Endothelial cell of umbilical vein (primary cell): ENCODE data around the gene IGFBP7. TPM values are rescaled to one million over a fixed set of nuclear protein-coding genes. Genes with fewer than 3 reads are reported as not detected.

Experiments
- BruUV-seq: library from RNA; stranded (reverse); fragments of 400-500 nt; replicated peaks from 2 replicates; lab custom pipeline; 2021; lab: Mats Ljungman, UMichigan
- CTCF ChIA-PET: fragments of 300-600, 350-600 bp; sonication (Branson Sonifier 250); formaldehyde crosslinking; loops from one replicate; lab custom pipeline; 2021; ENCODE audit warnings: antibody characterized with exemption, inconsistent platforms; lab: Charles Lee
- POLR2A ChIA-PET: fragments of 300-600, 350-600 bp; sonication (Branson Sonifier 250); formaldehyde crosslinking; loops from one replicate; lab custom pipeline; 2021; ENCODE audit warnings: antibody characterized with exemption, inconsistent platforms; lab: Charles Lee
- DNase-seq: peaks from one replicate; pipeline ENCODE4 v3.0.0-alpha.2; 2011; ENCODE audit warnings: low read depth, low spot score
- FAIRE-seq: peaks from 2 replicates; lab custom pipeline; 2011; peaks lifted over from hg19 to GRCh38; lab: Jason Lieb, UNC
- H2AFZ ChIP-seq: 2 replicates; pipeline ENCODE4 v1.6.0; 2012; ENCODE audit warnings: low read depth, low read length, control low read depth, inconsistent platforms
- H3K27ac ChIP-seq: 2 replicates; pipeline ENCODE4 v1.5.1; 2011; ENCODE audit warnings: low read depth, mild to moderate bottlenecking, control low read depth, low read length, moderate library complexity; ENCODE audit not compliant: insufficient read depth
- H3K27me3 ChIP-seq, 2 experiments: 2 replicates each; pipeline versions ENCODE4 v1.6.0 to v1.6.1; 2011; ENCODE audit warnings: low read length in 2 of 2, mixed read lengths in 1 of 2; ENCODE audit not compliant: control insufficient read depth in 2 of 2, insufficient read depth in 2 of 2
- H3K36me3 ChIP-seq, 2 experiments: 2 replicates in 1 of 2; 3 replicates in 1 of 2; pipeline ENCODE4 v1.5.1; 2011; ENCODE audit warnings: low read length in 2 of 2, mild to moderate bottlenecking in 1 of 2, moderate library complexity in 1 of 2; ENCODE audit not compliant: control insufficient read depth in 2 of 2, insufficient read depth in 2 of 2; ENCODE audit errors: extremely low read depth in 1 of 2
- H3K4me1 ChIP-seq: 3 replicates; pipeline ENCODE4 v1.5.1; 2011; ENCODE audit warnings: mild to moderate bottlenecking, low read length; ENCODE audit not compliant: control insufficient read depth, insufficient read depth; ENCODE audit errors: extremely low read depth
- H3K4me2 ChIP-seq: 2 replicates; pipeline ENCODE4 v1.6.1; 2011; ENCODE audit warnings: low read length, control low read depth, mixed read lengths; ENCODE audit not compliant: insufficient read depth
- H3K4me3 ChIP-seq, 3 experiments: fragments of 200-600 bp in 1 of 3; sonication (generic), shearing (Covaris generic) in 1 of 3; replicated peaks in 1 of 3; 2 replicates each; pipeline ENCODE4 v1.5.1; 2011 to 2016; ENCODE audit warnings: control low read depth in 3 of 3, low read length in 3 of 3, mild to moderate bottlenecking in 2 of 3, inconsistent platforms in 1 of 3, low read depth in 1 of 3, moderate library complexity in 1 of 3; ENCODE audit not compliant: insufficient read depth in 1 of 3
- H3K79me2 ChIP-seq: 2 replicates; pipeline ENCODE4 v1.6.0; 2012; ENCODE audit warnings: low read length, inconsistent platforms; ENCODE audit not compliant: control insufficient read depth, insufficient read depth
- H3K9ac ChIP-seq: replicated peaks from 2 replicates; pipeline ENCODE3; 2011; ENCODE audit warnings: low read length, control low read depth; ENCODE audit not compliant: insufficient read depth; ENCODE audit errors: extremely low read depth
- H3K9me1 ChIP-seq: replicated peaks from 3 replicates; pipeline ENCODE4 v1.6.0; 2011; ENCODE audit warnings: mild to moderate bottlenecking, low read length; ENCODE audit not compliant: control insufficient read depth, insufficient read depth; ENCODE audit errors: extremely low read depth
- H3K9me3 ChIP-seq: replicated peaks from 2 replicates; pipeline ENCODE4 v1.5.1; 2012; ENCODE audit warnings: low read length, inconsistent platforms; ENCODE audit not compliant: control insufficient read depth, insufficient read depth
- H4K20me1 ChIP-seq: replicated peaks from 2 replicates; pipeline ENCODE3; 2011; ENCODE audit warnings: mild to moderate bottlenecking, low read length; ENCODE audit not compliant: control insufficient read depth, insufficient read depth; ENCODE audit errors: extremely low read depth
- EZH2 ChIP-seq: IDR thresholded peaks from 2 replicates; pipeline ENCODE4 v1.6.1; 2012; ENCODE audit warnings: borderline replicate concordance, low read depth, mild to moderate bottlenecking, moderate library complexity, low read length, inconsistent platforms; ENCODE audit not compliant: severe bottlenecking
- GATA2 ChIP-seq: IDR thresholded peaks from 2 replicates; pipeline ENCODE4 v1.7.0; 2011; ENCODE audit warnings: low read depth, mild to moderate bottlenecking, moderate library complexity, mixed read lengths, low read length; ENCODE audit not compliant: insufficient read length, insufficient read depth
- POLR2A ChIP-seq: IDR thresholded peaks from 2 replicates; pipeline ENCODE4 v1.6.1; 2012; ENCODE audit warnings: low read depth, mild to moderate bottlenecking, control low read depth, low read length
- dilution Hi-C: fragments of 300-500 bp; cut with MboI; formaldehyde crosslinking; loops from one replicate; pipeline ENCODE4 v1.15.0; 2019; ENCODE audit warnings: low sequenced_read_pairs; ENCODE audit not compliant: extremely low pct_ligation_motif_present
- intact Hi-C: fragments of 100-400 bp; cut with micrococcal nuclease; formaldehyde crosslinking; loops from one replicate; pipeline ENCODE4 v1.10.0; 2022
- polyA plus RNA-seq, 4 experiments: library from polyadenylated mRNA; depleted of rRNA in 3 of 4; stranded (reverse) in 3 of 4; unstranded in 1 of 4; fragments of >200 nt; gene quantifications; 2 replicates each; pipeline versions ENCODE4 v1.2.1 to v1.2.3, GENCODE V29; 2011 to 2012; ENCODE audit warnings: missing spikeins in 1 of 4
- total RNA-seq: library from RNA; stranded (reverse); gene quantifications from 2 replicates; pipeline ENCODE4 v1.2.3, GENCODE V29; 2021

The IGFBP7 gene
- total and polyA plus RNA-seq, 2 donors (not counting 3 experiments of a cell fraction or from before 2014, with no cell fraction given), result 526 to 770 TPM

DNA sequence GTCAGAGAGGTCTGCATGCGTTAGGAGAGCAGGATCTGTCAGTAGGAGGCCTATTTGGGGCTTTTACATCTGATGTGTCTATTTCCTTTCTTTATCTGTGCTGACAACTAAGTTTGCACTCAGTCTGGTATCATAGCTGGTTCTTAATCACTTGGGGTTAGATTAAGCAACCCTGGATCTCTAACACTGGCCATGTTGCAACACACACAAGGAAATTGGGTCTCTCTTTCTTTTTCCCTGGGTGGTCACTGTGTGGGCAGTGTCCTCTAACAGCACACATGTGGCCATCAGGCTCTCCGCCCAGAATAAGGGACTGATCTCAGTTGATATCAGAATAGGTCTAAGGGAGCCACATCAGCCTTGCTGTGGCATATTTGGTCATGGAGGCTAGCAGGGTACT is 38.9 kb downstream of the IGFBP7 start:
- H3K4me1 ChIP-seq, result peaks cover under 1% of the 10 kb centered on the region
- H3K79me2 ChIP-seq, result peaks cover 64% of the 10 kb centered on the region
- BruUV-seq, result no TSS peak
- POLR2A ChIA-PET, result no interaction called here
- no peak for TF ChIP-seq EZH2
- no peak for TF ChIP-seq GATA2
- FAIRE-seq, result no peak
- no peaks in the 10 kb centered on the region for H4K20me1 ChIP-seq
- intact Hi-C loops, result no loop called here
- DNase-seq, result no peak
- H3K27ac ChIP-seq, result no peak overlapping the region
- no peaks in the 10 kb centered on the region for H3K9me3 ChIP-seq
- H3K4me2 ChIP-seq, result no peak overlapping the region
- no peak overlapping the region for H3K9ac ChIP-seq
- peaks cover 4 to 5% of the 10 kb centered on the region in 2 experiments for H3K36me3 ChIP-seq
- dilution Hi-C loops, result no loop called here
- H3K9me1 ChIP-seq, result no peaks in the 10 kb centered on the region
- CTCF ChIA-PET, result no interaction called here
- no peaks in the 10 kb centered on the region for H3K27me3 ChIP-seq
- no peak overlapping the region for H2AFZ ChIP-seq
- no peak overlapping the region for H3K4me3 ChIP-seq

DNA sequence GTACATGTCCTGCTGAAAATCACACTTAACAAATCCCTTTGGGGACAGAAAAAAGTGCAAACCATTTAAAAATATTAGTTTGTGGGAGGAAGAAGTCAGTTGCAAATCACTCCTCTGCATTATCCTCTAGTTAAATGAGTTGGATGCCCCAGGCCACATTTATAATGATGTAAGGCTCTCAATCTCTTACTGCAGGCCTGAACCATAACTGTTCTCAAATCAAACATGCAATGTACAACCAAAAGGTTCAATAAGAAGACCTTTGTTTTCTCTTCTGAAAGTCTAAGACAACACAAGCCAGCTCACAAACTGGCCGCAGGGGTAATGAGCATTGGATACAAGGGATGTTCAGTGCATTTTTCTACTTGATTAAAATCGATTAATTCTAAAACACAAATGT is 39.7 kb downstream of the IGFBP7 start:
- H3K9me1 ChIP-seq, result no peaks in the 10 kb centered on the region
- peaks cover 60% of the 10 kb centered on the region for H3K79me2 ChIP-seq
- H3K4me1 ChIP-seq, result peaks cover 8% of the 10 kb centered on the region
- H4K20me1 ChIP-seq, result no peaks in the 10 kb centered on the region
- no peak for FAIRE-seq
- CTCF ChIA-PET, result interaction anchor here (1.0 kb wide), 1 partner anchor 8 kb away, joined by 3 read pairs; no protein-coding TSS in a partner anchor
- no peak for TF ChIP-seq POLR2A
- TF ChIP-seq EZH2, result no peak
- BruUV-seq, result no TSS peak
- peaks cover 0 to 6% of the 10 kb centered on the region in 2 experiments for H3K36me3 ChIP-seq
- H3K4me3 ChIP-seq, result no peak overlapping the region
- intact Hi-C loops (no loop called here), dilution Hi-C loops (no loop called here)
- no peaks in the 10 kb centered on the region for H3K9me3 ChIP-seq
- H2AFZ ChIP-seq, result no peak overlapping the region
- DNase-seq, result no peak
- H3K4me2 ChIP-seq, result no peak overlapping the region
- POLR2A ChIA-PET, result no interaction called here
- no peak overlapping the region for H3K27ac ChIP-seq
- no peak overlapping the region for H3K9ac ChIP-seq
- no peaks in the 10 kb centered on the region for H3K27me3 ChIP-seq
